GM12878 (cell line): ENCODE results near the gene ASH1L.

Experiments
- EZH2 ChIP-seq: IDR thresholded peaks from 2 replicates; pipeline ENCODE4 v1.6.1; 2012; ENCODE audit warnings: low read depth, mild to moderate bottlenecking, control low read depth, inconsistent platforms, low read length, borderline replicate concordance; ENCODE audit not compliant: control insufficient read depth
- HDGF ChIP-seq: fragments of 450-650 bp; IDR thresholded peaks from 2 replicates; pipeline ENCODE4 v1.6.1; 2016; ENCODE audit warnings: antibody characterized with exemption
- NFYB ChIP-seq: IDR thresholded peaks from 2 replicates; pipeline ENCODE4 v1.6.1; 2011; ENCODE audit warnings: low read depth, mild to moderate bottlenecking, low read length, improper control_type of control experiment, moderate library complexity; ENCODE audit not compliant: insufficient read depth

DNA sequence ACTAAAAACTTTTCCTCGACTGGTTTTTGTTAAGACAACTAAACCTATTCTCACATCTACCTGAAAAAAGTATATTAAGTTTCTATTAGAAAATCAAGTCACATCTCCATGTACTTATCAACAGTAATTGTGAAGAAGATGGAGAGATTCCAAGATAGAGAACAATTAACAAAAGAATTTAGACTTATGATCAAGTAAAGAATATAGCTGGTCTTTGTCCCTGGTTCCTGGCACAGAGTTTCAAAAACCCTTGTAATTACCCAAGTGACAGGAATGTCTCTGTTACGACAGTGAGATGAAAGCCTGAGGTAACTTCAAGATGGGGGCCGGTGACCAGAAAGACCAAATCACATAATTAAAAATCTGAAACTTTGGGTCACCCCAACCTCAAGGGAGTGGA lies 91.6 kb downstream of the ASH1L start:
- TF ChIP-seq HDGF (no peak), EZH2 (no peak), NFYB (no peak)
